ENCODE measurements around the gene NLK.
"Not testable (repeated sequence)": the region's sequence is repeated elsewhere in the genome, so short reads cannot be mapped to it uniquely, and the experiment has no call there.

The NLK gene

DNA sequence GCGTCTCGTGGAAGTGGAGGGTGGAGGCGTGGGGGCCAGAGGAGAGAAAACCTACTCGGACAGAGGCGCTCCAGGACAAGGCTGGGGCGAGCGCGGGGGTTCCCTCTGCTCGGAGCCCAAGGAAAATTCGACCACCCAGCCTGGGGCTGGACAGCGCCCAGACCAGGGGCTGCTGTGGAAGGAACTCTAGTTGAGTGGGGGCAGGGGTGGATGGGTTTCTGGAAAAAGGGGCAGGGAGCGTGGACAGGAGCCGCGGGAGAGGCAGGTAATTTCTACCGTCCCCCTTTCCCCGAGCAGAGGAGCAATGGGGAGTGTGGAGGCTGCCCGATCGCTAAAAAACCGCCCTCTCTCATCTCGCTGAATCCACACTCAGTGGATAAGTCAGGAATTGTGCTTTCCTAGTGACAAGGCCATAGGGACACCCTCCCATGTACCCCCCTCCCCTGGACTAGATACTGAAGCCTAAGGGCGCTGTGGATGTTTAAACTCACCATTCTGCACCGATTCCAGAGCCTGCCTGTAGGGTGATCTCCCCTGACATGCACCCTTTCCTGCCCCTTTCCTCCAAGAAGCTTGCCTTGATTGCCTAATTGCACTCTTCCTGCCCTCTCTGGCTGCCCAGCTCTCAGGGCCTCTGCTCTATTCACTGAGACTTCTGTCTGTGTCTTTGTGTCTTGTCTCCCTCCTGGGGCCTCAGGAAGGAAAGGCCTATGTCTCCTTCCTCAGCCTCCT lies 185.8 kb downstream of the NLK start:
- Histone ChIP-seq H3K27me3 (no peaks in the 10 kb centered on the region), H3K4me1 (no peaks in the 10 kb centered on the region), H3K4me3 (ENCODE audit: low read depth, low read length) (no peak overlapping the region), H3K36me3 (no peaks in the 10 kb centered on the region), H3K9me3 (no peaks in the 10 kb centered on the region)
- no peak for DNase-seq
- TF ChIP-seq, protein P1, sequence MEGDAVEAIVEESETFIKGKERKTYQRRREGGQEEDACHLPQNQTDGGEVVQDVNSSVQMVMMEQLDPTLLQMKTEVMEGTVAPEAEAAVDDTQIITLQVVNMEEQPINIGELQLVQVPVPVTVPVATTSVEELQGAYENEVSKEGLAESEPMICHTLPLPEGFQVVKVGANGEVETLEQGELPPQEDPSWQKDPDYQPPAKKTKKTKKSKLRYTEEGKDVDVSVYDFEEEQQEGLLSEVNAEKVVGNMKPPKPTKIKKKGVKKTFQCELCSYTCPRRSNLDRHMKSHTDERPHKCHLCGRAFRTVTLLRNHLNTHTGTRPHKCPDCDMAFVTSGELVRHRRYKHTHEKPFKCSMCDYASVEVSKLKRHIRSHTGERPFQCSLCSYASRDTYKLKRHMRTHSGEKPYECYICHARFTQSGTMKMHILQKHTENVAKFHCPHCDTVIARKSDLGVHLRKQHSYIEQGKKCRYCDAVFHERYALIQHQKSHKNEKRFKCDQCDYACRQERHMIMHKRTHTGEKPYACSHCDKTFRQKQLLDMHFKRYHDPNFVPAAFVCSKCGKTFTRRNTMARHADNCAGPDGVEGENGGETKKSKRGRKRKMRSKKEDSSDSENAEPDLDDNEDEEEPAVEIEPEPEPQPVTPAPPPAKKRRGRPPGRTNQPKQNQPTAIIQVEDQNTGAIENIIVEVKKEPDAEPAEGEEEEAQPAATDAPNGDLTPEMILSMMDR (IDR thresholded peaks at IDR 0.05; ENCODE audit: low read depth, low read length) = no peak

DNA sequence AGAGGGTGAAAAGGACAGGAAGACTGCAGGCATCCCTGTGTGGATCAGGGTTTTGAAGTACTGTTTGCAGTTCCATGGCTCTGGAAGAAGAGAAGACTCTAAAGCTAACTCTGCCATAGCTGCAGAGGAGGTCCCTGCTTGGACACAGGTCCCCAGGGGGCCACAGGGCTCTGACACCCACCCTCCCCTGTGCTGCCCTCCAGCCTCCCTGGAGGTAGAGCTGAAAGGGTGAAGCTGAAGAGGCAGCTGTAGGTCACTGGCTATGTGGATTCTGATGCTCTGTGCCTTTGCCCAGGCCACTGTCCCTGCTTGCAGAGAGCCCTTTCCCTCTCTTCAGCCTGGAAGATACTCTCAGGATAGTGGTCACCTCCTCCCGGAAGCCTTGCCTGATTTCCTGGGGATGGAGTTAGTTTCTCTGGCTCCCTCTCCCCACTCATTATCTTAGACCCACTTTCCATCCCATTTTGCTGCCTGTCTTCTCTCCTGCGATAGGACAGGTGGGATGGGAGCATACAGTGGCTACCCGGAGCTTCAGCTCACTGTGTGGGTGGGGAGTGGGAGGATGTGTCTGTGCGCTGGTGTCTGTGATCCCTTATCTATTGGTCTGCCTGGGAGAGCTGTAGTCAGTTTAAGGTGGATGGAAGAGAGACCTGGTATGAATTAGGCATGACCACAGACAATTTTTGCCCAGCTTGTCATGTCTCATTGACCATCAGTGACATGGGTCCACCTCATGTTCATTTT lies 186.7 kb downstream of the NLK start:
- Histone ChIP-seq H3K4me3 (ENCODE audit: low read depth, low read length) (no peak overlapping the region), H3K27me3 (no peaks in the 10 kb centered on the region)
- TF ChIP-seq, protein P1 (IDR thresholded peaks at IDR 0.05; ENCODE audit: low read depth, low read length) = no peak

DNA sequence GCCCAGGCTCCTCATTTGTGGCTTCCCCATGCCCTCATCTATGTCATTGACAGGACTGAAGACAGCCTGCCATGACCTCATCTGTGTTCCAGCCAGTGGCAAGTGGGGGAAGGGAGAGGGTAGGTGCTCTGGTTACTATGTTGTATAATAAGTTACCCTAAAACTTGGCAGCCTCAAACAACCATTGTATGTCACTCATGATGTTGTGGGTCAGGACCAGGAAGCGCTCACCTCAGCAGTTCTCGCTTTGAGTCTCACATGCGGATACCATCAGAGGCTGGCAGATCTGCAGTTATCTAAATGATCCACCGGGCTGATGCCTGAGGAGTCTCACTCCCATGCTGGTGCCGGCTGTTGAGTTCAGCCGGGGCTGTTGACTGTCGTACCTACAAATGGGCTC lies 187.5 kb downstream of the NLK start:
- no peaks in the 10 kb centered on the region for H3K36me3 ChIP-seq
- H3K9me3 ChIP-seq = no peaks in the 10 kb centered on the region
- no peak overlapping the region for H3K4me3 ChIP-seq (ENCODE audit: low read depth, low read length)
- H3K27me3 ChIP-seq = no peaks in the 10 kb centered on the region
- no peak for DNase-seq
- no peaks in the 10 kb centered on the region for H3K4me1 ChIP-seq
- TF ChIP-seq, protein P1 (IDR thresholded peaks at IDR 0.05; ENCODE audit: low read depth, low read length) = no peak

More for the DNA sequence above, 186.7 kb downstream of the NLK start:
- no peak for DNase-seq
- Histone ChIP-seq H3K9me3 (no peaks in the 10 kb centered on the region), H3K36me3 (no peaks in the 10 kb centered on the region), H3K4me1 (no peaks in the 10 kb centered on the region)

DNA sequence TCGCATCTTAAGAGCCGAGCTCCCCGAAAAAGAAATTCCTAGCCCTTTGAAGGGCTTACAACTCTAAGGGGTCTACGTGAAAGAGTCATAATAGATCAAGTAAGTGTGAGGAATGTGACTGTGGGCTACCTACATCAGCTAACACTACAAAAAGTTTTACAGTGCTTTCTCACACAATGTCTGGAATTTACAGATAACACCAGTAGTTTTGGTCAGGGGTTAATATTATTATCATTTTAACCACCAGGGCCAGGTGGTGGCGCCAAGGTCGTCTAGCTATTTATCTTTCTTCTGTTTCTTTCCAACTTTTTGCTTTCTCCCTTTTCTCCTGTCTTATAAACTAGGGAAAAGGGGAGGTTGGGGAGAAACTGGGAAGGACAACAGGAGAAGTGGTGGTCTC lies 188.1 kb downstream of the NLK start:
- DNase-seq; H3K4me1 ChIP-seq; H3K27me3 ChIP-seq; H3K9me3 ChIP-seq; H3K36me3 ChIP-seq; H3K4me3 ChIP-seq (ENCODE audit: low read depth, low read length): not testable (repeated sequence)

DNA sequence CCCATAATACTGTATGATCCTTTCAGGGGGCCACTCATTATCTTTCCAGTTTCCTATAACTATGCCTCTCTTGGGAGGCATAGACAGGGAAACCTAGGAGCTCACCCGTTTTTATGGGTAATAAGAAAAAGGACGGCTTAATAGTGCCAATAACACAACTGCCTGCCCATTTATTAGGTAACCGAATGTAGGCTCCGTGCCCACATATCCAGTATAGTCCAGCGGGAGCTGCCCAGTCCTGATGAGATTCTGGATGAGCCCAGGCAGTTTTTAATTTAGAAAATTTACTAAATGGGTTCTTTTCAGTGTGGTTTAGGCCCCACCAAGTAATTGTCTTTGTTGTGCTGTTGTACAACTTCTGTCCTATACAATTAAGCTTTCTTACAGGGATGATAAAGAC lies 189.1 kb downstream of the NLK start:
- H3K4me1 ChIP-seq; H3K9me3 ChIP-seq; H3K4me3 ChIP-seq (ENCODE audit: low read depth, low read length); H3K27me3 ChIP-seq; DNase-seq; H3K36me3 ChIP-seq: not testable (repeated sequence)

DNA sequence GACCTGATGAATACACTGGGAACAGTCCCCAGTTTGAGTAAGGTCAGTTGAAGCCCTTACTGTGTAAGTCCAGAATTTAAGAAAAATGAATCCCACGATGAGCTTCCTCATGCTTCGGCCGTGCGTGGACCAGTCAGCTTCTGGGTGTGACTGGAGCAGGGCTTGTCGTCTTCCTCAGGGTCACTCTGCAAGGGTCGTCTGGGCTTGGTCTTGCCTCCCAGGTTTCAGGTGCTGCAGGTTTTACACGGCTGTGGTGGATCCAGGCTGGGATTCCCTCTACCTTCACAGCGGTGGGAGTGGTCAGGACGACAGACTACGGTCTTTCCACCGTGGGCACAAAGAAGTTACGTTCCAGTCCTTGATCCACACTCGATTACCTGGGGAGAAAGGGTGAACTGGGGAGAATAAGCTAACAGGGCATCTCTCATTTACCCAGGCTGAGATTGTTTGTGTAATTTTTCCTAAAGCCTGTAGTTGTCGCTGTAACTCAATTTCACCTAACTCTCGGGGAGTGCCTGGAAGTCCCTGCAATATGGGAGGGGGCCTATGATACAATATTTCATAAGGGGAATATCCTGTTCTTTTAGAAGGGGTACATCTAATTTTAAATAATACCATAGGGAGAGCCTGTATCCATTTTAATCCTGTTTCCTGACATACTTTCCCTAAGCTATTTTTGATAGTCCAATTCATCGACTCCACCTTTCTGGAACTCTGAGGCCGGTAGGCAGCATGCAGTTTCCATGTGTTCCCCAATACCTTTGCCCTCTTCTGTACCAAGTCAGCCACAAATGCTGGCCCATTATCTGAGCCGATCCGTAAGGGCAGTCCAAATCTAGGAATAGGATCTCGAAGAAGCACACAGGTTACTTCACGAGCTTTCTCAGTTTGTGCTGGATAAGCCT lies 190.7 kb downstream of the NLK start:
- H3K36me3 ChIP-seq; H3K9me3 ChIP-seq; H3K4me3 ChIP-seq (ENCODE audit: low read depth, low read length); H3K27me3 ChIP-seq; DNase-seq; H3K4me1 ChIP-seq: not testable (repeated sequence)
- TF ChIP-seq, protein P1 (IDR thresholded peaks at IDR 0.05; ENCODE audit: low read depth, low read length) = peak; percentile 43

DNA sequence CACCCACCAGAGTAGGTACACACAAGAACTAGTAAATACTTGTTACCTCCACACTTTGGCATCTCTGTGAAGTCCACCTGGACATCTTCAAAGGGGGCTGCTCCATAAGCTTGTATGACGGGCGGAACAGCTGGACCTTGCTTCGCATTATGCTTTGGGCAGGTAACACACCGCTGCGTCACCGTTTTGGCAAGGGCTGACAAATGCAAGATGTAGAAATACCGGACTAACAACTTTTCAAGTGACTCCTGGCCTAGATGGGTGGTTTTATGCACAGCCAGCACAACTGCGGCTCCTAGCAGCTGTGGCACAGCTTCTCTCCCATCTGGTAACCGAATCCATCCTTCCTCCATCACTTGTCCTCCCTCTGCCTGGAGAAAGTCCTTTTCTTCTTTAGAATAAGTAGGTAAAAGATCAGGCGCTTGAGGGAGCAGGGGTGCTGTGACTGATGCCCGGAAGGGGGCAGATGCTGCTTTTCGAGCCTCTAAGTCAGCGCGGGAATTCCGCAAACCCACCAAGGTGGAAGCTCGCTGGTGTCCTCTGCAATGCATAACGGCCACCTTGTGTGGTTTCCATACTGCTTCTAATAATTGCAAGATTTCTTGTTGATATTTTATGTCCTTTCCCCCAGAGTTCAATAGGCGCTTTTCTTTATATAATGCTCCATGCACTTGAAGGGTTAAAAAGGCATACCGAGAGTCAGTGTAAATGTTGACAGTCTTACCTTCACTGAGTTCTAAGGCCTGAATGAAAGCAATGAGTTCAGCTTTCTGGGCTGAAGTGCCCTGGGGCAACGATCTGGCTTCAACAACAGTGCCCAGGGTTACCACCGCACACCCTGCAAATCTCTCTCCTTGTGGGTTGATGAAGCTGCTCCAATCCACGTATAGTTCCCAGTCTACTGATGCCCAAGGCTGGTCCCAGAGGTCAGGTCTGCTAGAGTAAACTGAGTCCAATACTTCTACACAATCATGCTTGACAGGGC lies 191.7 kb downstream of the NLK start:
- DNase-seq = not testable (repeated sequence)

DNA sequence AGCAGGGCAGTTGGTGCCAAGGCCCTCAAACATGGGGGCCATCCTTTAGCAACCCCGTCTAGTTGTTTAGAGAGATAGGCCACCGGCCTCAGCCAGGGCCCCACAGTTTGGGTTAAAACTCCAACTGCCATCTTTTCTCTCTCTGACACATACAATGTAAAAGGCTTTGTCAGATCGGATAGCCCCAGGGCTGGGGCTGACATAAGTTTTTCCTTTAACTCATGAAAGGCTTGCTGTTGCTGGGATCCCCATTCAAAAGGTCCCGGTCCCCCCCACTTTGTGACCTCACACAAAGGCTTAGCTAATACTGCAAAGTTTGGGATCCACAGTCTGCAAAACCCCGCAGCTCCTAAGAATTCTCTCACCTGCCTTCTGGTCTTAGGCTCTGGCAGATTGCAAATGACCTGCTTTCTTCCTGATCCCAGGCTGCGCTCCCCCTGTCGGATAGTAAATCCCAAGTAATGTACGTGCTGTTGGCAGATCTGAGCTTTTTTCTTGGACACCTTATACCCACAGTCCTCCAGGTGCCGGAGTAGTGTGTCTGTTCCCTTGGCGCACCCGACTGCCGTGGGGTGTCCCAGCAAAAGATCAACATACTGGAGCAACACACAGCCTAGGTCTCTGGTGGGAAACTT lies 192.7 kb downstream of the NLK start:
- not testable (repeated sequence) for H3K9me3 ChIP-seq; H3K4me3 ChIP-seq (ENCODE audit: low read depth, low read length); H3K4me1 ChIP-seq; H3K27me3 ChIP-seq; H3K36me3 ChIP-seq; DNase-seq

More for the DNA sequence above, 191.7 kb downstream of the NLK start:
- H3K27me3 ChIP-seq; H3K9me3 ChIP-seq; H3K4me1 ChIP-seq; H3K4me3 ChIP-seq (ENCODE audit: low read depth, low read length); H3K36me3 ChIP-seq: not testable (repeated sequence)

DNA sequence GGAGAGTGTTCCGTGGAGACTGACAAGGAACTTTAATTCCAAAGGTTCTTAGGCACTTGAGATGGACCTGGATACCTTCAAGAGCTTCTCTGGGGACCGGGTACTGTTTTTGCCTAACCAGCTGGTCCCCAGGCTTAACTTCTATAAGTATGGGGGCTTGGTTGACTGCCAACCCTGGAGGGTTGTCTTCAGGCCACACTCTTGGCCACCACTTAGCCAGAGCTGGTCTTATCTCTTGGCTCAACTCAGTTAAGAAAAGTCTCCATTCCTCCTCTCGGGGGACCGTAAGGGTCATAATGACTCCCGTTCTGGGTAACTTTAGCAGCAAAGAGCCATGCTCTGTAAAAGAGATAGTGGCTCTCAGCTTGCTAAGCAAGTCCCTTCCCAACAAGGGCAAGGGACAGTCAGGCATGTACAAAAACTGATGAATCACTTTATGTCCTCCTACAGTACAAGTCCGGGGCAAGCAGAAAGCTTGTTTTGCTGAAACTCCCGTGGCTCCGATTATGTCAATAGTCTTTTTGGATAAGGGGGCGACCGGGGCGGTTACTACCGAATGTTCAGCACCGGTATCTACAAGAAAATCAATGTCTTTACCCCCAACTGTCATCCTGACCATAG lies 193.7 kb downstream of the NLK start:
- H3K4me3 ChIP-seq (ENCODE audit: low read depth, low read length); H3K36me3 ChIP-seq; DNase-seq; H3K27me3 ChIP-seq; H3K4me1 ChIP-seq; H3K9me3 ChIP-seq: not testable (repeated sequence)

All from BE2C (cell line).